Measurements from ENCODE around the gene HBS1L.
A peak's percentile ranks its signal among the peaks of the same experiment; 100 is the strongest.

Gene HBS1L

DNA sequence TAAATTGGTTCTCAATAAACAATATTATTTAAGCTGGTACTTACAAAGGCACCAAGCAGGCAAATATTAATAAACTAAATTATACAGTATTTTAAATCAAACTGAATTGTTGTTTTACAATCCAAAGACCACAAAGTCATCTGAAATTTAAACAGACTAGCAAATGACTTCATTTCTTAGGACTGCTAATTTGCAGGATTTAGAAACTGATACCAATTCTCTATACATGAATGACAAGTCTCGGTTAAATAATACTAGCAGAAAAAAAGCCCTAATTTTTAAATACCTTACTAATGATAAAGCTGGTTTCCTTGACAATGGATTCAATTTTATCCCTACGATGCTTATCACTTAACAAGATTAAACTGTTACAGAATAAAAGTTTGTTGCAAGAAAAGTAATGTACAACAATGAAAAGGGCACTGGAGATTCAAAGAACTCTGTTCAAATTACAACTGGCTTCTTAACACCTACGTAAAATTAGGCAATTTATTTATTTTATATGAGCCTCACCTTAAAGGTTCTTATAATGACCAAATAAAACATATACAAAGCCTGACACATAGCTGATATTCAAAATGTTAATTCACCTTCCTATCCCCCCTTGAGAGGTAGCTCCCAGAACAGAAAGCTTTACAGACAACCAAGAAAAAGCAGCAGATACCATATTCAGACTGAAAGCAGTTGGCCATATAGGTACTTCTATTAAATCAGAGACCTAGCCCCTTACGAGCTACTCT lies 33.1 kb downstream of the HBS1L start:
- H3K4me3 ChIP-seq (ENCODE audit: low read depth, low read length), result peak overlapping the region; percentile 13; the same call in 1 of the 2 replicates
- TF ChIP-seq, protein P1, sequence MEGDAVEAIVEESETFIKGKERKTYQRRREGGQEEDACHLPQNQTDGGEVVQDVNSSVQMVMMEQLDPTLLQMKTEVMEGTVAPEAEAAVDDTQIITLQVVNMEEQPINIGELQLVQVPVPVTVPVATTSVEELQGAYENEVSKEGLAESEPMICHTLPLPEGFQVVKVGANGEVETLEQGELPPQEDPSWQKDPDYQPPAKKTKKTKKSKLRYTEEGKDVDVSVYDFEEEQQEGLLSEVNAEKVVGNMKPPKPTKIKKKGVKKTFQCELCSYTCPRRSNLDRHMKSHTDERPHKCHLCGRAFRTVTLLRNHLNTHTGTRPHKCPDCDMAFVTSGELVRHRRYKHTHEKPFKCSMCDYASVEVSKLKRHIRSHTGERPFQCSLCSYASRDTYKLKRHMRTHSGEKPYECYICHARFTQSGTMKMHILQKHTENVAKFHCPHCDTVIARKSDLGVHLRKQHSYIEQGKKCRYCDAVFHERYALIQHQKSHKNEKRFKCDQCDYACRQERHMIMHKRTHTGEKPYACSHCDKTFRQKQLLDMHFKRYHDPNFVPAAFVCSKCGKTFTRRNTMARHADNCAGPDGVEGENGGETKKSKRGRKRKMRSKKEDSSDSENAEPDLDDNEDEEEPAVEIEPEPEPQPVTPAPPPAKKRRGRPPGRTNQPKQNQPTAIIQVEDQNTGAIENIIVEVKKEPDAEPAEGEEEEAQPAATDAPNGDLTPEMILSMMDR (IDR thresholded peaks at IDR 0.05; ENCODE audit: insufficient read depth, low read depth, low read length, missing control alignments), result no peak

DNA sequence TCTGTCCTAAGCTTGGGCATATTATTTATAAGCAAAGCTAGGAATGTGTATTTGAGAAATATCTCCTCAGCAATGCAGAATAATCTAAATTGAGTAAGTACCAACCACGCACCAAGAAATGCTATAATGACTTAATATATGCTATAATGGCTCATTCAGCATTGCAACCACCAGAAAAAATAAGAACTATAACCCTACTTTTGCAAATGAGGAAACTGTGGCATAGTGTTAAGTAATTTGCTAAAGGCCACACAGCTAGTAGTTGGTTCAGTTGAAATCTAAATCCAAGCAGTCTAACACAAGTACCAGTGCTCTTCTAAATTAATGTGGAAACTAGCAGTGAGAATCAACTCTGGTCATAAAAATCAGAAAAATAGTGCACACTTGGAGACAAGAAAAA lies 35.7 kb downstream of the HBS1L start:
- DNase-seq (ENCODE audit: low read depth), result no peak
- TF ChIP-seq, protein P1 (IDR thresholded peaks at IDR 0.05; ENCODE audit: insufficient read depth, low read depth, low read length, missing control alignments), result no peak
- H3K4me3 ChIP-seq (ENCODE audit: low read depth, low read length), result no peak overlapping the region

More for the DNA sequence above, 33.1 kb downstream of the HBS1L start:
- peak; percentile 44 for DNase-seq (ENCODE audit: low read depth)

DNA sequence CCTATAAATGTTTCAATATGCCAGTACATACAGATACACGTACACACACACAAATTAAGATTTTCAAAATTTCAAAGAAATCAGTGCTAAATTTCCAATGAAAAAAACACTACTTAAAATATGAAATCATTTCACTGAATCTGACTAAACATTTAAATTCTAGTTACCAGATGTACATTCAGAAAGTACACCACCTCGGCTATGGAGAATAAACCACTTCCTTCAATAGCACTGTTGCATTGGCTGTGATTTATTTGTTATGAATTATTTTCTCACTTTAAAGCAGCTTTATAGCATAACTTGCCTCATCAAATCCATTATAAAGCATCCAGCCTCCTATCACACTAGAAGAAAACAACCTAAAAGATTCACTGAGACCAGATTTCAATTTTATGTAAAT lies 36.6 kb downstream of the HBS1L start:
- TF ChIP-seq, protein P1 (IDR thresholded peaks at IDR 0.05; ENCODE audit: insufficient read depth, low read depth, low read length, missing control alignments), result no peak
- H3K4me3 ChIP-seq (ENCODE audit: low read depth, low read length), result no peak overlapping the region
- no peak for DNase-seq (ENCODE audit: low read depth)

DNA sequence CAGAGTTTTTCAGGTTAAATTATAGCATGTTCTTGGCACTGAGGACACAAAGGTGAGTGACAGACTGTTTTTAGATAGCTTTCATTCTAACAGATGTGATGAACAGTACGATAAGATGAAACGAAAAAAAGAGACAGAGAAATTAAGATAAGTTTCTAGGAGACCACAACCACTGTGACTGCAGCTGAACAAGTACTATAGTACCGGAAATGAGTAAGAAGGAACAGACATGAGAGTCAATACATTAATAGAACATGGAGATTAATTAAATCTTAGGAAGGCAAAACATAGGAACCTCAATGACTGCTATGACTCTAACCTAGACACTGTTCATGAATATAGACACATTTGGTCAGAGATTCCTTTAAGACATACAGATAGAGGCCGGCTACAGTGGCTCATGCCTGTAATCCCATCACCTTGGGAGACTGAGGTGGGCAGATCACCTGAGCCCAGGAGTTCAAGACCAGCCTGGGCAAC lies 40.2 kb downstream of the HBS1L start:
- TF ChIP-seq, protein P1 (IDR thresholded peaks at IDR 0.05; ENCODE audit: insufficient read depth, low read depth, low read length, missing control alignments), result no peak
- no peak overlapping the region for H3K4me3 ChIP-seq (ENCODE audit: low read depth, low read length)
- peak; percentile 81 for DNase-seq (ENCODE audit: low read depth)

DNA sequence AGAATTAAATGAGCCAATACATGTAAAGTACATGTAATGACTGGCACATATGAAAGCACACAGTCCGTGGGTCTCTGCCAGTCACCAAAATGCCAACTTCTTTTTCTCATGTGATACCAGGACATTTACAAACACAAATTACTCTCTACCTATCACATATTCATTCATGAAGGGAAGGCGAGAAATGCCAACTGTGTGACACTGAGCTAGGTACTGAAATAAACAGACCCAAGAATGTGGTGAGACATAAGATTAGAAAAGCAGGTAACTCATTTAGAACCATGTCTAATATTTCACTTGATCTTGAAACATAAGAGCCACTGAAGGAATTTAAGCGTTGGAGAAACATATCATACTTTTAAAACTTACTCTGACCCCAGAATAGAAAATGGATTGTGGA lies 41.4 kb downstream of the HBS1L start:
- H3K4me3 ChIP-seq (ENCODE audit: low read depth, low read length), result no peak overlapping the region
- TF ChIP-seq, protein P1 (IDR thresholded peaks at IDR 0.05; ENCODE audit: insufficient read depth, low read depth, low read length, missing control alignments), result no peak
- no peak for DNase-seq (ENCODE audit: low read depth)

DNA sequence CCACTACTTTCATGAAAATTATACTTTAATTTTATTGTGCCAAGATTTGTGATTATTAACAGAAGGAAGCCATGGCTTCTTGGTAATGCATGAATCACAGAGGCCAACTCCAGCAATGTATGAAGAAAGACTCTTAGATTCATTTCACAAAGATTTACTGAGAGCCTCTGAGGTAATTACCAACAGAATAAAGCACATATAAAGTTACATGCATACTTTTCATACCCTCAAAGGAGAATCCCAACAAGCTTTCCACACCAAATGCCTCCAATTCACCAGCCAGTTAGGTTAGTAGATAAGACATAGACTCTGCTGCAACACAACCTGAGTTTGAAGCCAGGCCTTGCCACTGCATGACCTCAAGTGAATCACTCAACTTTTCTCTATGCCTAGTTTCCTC lies 41.9 kb downstream of the HBS1L start:
- no peak for DNase-seq (ENCODE audit: low read depth)
- no peak overlapping the region for H3K4me3 ChIP-seq (ENCODE audit: low read depth, low read length)
- TF ChIP-seq, protein P1 (IDR thresholded peaks at IDR 0.05; ENCODE audit: insufficient read depth, low read depth, low read length, missing control alignments), result no peak

DNA sequence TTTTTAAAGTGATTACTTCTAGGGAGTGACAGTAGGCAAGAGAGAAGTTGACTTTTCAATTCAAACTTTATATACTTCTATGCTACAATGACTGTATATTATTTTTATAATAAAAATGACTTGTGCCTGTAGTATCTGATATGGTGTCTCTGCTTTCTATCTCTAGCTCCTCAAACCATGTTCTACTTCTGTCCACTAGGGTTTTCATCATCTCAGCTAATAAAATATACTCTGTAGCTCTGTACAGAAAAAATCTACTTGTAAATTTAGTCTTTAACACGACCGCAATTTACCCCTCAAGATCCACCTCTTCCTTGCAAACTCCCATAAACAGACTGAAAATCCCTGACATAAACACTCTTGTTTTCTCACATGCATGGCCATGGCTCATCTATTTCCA lies 42.3 kb downstream of the HBS1L start:
- no peak for DNase-seq (ENCODE audit: low read depth)
- TF ChIP-seq, protein P1 (IDR thresholded peaks at IDR 0.05; ENCODE audit: insufficient read depth, low read depth, low read length, missing control alignments), result no peak
- H3K4me3 ChIP-seq (ENCODE audit: low read depth, low read length), result no peak overlapping the region

Data from GM12865 (cell line).